GM10266 (cell line): ENCODE measurements around the gene LRRC7.

Experiments
- DNase-seq: peaks from one replicate; pipeline ENCODE4 v3.0.0; 2012; ENCODE audit errors: extremely low spot score
- CTCF ChIP-seq: IDR thresholded peaks from 2 replicates; pipeline ENCODE4 v1.5.1; 2012; ENCODE audit warnings: mild to moderate bottlenecking, low read depth; ENCODE audit not compliant: control insufficient read depth, insufficient read depth; ENCODE audit errors: missing control alignments

The LRRC7 gene

GRCh38 chr1:69982992-69983391 is 415.3 kb downstream of the LRRC7 start:
- DNase-seq, result no peak
- no peak for TF ChIP-seq CTCF

GRCh38 chr1:69985376-69985775 is 417.7 kb downstream of the LRRC7 start:
- TF ChIP-seq CTCF, result no peak
- DNase-seq, result no peak

- no peak for TF ChIP-seq CTCF
- DNase-seq, result no peak
Measured at GRCh38 chr1:69985901-69986439, 418.2 kb downstream of the LRRC7 start.

GRCh38 chr1:69987881-69988280 is 420.2 kb downstream of the LRRC7 start:
- TF ChIP-seq CTCF, result no peak
- DNase-seq, result no peak

GRCh38 chr1:69991644-69992043 is 423.9 kb downstream of the LRRC7 start:
- no peak for DNase-seq
- no peak for TF ChIP-seq CTCF

- no peak for TF ChIP-seq CTCF
- no peak for DNase-seq
Measured at GRCh38 chr1:69992594-69992993, 424.9 kb downstream of the LRRC7 start.

GRCh38 chr1:69993810-69994209 is 426.1 kb downstream of the LRRC7 start:
- no peak for DNase-seq
- TF ChIP-seq CTCF, result no peak
